22Rv1 (cell line): ENCODE data around the gene STMN1.

ENCODE experiments used
- ZFX ChIP-seq: fragments of 450-650 bp; IDR thresholded peaks from 2 replicates; pipeline ENCODE4 v1.6.1; 2017; ENCODE audit warnings: antibody characterized with exemption, borderline replicate concordance
- TF ChIP-seq, protein P1 (sequence below): fragments of 450-650 bp; IDR thresholded peaks from 2 replicates; pipeline ENCODE4 v1.5.1; 2017; ENCODE audit warnings: mild to moderate bottlenecking

GRCh38 chr1:25936947-25937346, 30.7 kb upstream of the STMN1 start:
- TF ChIP-seq, protein P1, sequence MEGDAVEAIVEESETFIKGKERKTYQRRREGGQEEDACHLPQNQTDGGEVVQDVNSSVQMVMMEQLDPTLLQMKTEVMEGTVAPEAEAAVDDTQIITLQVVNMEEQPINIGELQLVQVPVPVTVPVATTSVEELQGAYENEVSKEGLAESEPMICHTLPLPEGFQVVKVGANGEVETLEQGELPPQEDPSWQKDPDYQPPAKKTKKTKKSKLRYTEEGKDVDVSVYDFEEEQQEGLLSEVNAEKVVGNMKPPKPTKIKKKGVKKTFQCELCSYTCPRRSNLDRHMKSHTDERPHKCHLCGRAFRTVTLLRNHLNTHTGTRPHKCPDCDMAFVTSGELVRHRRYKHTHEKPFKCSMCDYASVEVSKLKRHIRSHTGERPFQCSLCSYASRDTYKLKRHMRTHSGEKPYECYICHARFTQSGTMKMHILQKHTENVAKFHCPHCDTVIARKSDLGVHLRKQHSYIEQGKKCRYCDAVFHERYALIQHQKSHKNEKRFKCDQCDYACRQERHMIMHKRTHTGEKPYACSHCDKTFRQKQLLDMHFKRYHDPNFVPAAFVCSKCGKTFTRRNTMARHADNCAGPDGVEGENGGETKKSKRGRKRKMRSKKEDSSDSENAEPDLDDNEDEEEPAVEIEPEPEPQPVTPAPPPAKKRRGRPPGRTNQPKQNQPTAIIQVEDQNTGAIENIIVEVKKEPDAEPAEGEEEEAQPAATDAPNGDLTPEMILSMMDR = no peak
- no peak for TF ChIP-seq ZFX
